ENCODE results near the gene TNIP2.

GRCh38 chr4:2799971-2800690 is 44.0 kb upstream of the TNIP2 start:
- TF ChIP-seq EZH2 (IDR thresholded peaks at IDR 0.05) = no peak
- no peak for TF ChIP-seq POLR2AphosphoS5 (IDR thresholded peaks at IDR 0.05; ENCODE audit: borderline replicate concordance, low read depth, low read length)
- TF ChIP-seq FOXP2 (optimal IDR thresholded peaks at IDR 0.05; ENCODE audit: control extremely low read depth, extremely low read length, insufficient read depth) = no peak
